ENCODE results near the gene MPPED1. TPM values are rescaled to one million over a fixed set of nuclear protein-coding genes. Genes with fewer than 3 reads are reported as not detected.

MPPED1 gene
- total and polyA plus RNA-seq, 2 donors (not counting 3 experiments of a cell fraction or from before 2014, with no cell fraction given), result not detected

- Histone ChIP-seq H3K27ac (ENCODE audit: insufficient read depth, low read depth, low read length) (no peak overlapping the region), H4K20me1 (replicated peaks; ENCODE audit: control insufficient read depth, extremely low read depth, insufficient read depth, low read length) (no peaks in the 10 kb centered on the region), H3K9me3 (replicated peaks; ENCODE audit: control insufficient read depth, insufficient read depth, low read length) (no peaks in the 10 kb centered on the region), H3K9me1 (replicated peaks; ENCODE audit: control insufficient read depth, extremely low read depth, insufficient read depth, low read length) (no peaks in the 10 kb centered on the region), H3K9ac (replicated peaks; ENCODE audit: extremely low read depth, insufficient read depth, low read length) (no peak overlapping the region), H3K4me3 (replicated peaks in 1 of 3; ENCODE audit: insufficient read depth in 1 of 3, low read depth in 1 of 3, low read length in 3 of 3) (no peak overlapping the region), H3K27me3 (ENCODE audit: control insufficient read depth in 2 of 2, insufficient read depth in 2 of 2, low read length in 2 of 2) (no peaks in the 10 kb centered on the region), H3K4me1 (ENCODE audit: control insufficient read depth, extremely low read depth, insufficient read depth, low read length) (no peaks in the 10 kb centered on the region), H3K4me2 (ENCODE audit: insufficient read depth, low read length) (no peak overlapping the region), H2AFZ (ENCODE audit: low read depth, low read length) (no peak overlapping the region), H3K36me3 (ENCODE audit: control insufficient read depth in 2 of 2, extremely low read depth in 1 of 2, insufficient read depth in 2 of 2, low read length in 2 of 2) (no peaks in the 10 kb centered on the region), H3K79me2 (ENCODE audit: control insufficient read depth, insufficient read depth, low read length) (no peaks in the 10 kb centered on the region)
- intact Hi-C loops (cut with micrococcal nuclease) (no loop called here), dilution Hi-C loops (cut with MboI; ENCODE audit: extremely low pct_ligation_motif_present, low sequenced_read_pairs) (no loop called here)
- TF ChIP-seq POLR2A (IDR thresholded peaks at IDR 0.05; ENCODE audit: low read depth, low read length) (no peak), FOS (IDR thresholded peaks at IDR 0.05; ENCODE audit: borderline replicate concordance, insufficient read depth, low read length) (no peak)
- ChIA-PET POLR2A (no interaction called here), CTCF (no interaction called here)
- FAIRE-seq (no peak), DNase-seq (ENCODE audit: low read depth, low spot score) (no peak)
- no TSS peak for BruUV-seq (replicated peaks)
Observed at GRCh38 chr22:43528601-43529360, 117.0 kb downstream of the MPPED1 start.

GRCh38 chr22:43529461-43529860, 117.6 kb downstream of the MPPED1 start:
- Histone ChIP-seq H2AFZ (ENCODE audit: low read depth, low read length) (no peak overlapping the region), H3K36me3 (ENCODE audit: control insufficient read depth in 2 of 2, extremely low read depth in 1 of 2, insufficient read depth in 2 of 2, low read length in 2 of 2) (no peaks in the 10 kb centered on the region), H3K4me3 (replicated peaks in 1 of 3; ENCODE audit: insufficient read depth in 1 of 3, low read depth in 1 of 3, low read length in 3 of 3) (no peak overlapping the region), H3K9ac (replicated peaks; ENCODE audit: extremely low read depth, insufficient read depth, low read length) (no peak overlapping the region), H3K27me3 (ENCODE audit: control insufficient read depth in 2 of 2, insufficient read depth in 2 of 2, low read length in 2 of 2) (no peaks in the 10 kb centered on the region), H3K9me3 (replicated peaks; ENCODE audit: control insufficient read depth, insufficient read depth, low read length) (no peaks in the 10 kb centered on the region), H3K4me2 (ENCODE audit: insufficient read depth, low read length) (no peak overlapping the region), H3K79me2 (ENCODE audit: control insufficient read depth, insufficient read depth, low read length) (no peaks in the 10 kb centered on the region), H3K9me1 (replicated peaks; ENCODE audit: control insufficient read depth, extremely low read depth, insufficient read depth, low read length) (no peaks in the 10 kb centered on the region), H3K27ac (ENCODE audit: insufficient read depth, low read depth, low read length) (no peak overlapping the region), H3K4me1 (ENCODE audit: control insufficient read depth, extremely low read depth, insufficient read depth, low read length) (no peaks in the 10 kb centered on the region), H4K20me1 (replicated peaks; ENCODE audit: control insufficient read depth, extremely low read depth, insufficient read depth, low read length) (no peaks in the 10 kb centered on the region)
- DNase-seq (ENCODE audit: low read depth, low spot score) (no peak), FAIRE-seq (no peak)
- dilution Hi-C loops (cut with MboI; ENCODE audit: extremely low pct_ligation_motif_present, low sequenced_read_pairs), result no loop called here
- no TSS peak for BruUV-seq (replicated peaks)
- intact Hi-C loops (cut with micrococcal nuclease), result no loop called here
- ChIA-PET CTCF (no interaction called here), POLR2A (no interaction called here)
- TF ChIP-seq FOS (IDR thresholded peaks at IDR 0.05; ENCODE audit: borderline replicate concordance, insufficient read depth, low read length) (no peak), CTCF (IDR thresholded peaks at IDR 0.05; ENCODE audit: extremely low read depth in 1 of 2, insufficient read depth in 1 of 2, low read depth in 1 of 2, low read length in 2 of 2) (no peak), POLR2A (IDR thresholded peaks at IDR 0.05; ENCODE audit: low read depth, low read length) (no peak)
